ENCODE measurements around the gene TEAD1. TPM values are rescaled to one million over a fixed set of nuclear protein-coding genes. Genes with fewer than 3 reads are reported as not detected.

TEAD1 gene
- total RNA-seq, 4 donors from 2014 or later = 46.4 to 214 (median 61.2) TPM

DNA sequence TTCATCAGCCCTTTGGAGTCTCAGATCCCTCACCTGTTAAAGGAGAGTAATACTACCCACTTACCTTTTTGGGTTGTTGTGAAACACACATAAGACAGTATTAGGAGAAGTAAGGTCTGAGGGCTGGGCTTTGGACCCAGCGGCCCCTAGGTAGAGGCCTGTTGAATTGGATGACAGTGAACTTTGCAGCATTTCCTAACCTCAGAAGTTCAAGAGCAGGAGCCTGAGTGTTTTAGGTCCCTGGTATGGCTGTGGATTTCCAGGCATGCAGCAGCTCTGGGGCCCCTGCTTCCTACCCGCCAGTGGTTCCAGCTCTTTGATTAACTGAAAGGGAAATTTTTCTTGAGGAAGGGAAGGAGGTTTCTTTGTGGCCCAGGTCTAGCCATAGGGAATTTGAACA, 58.9 kb downstream of the TEAD1 start:
- H3K4me3 ChIP-seq = no peak overlapping the region
- no peak for TF ChIP-seq POLR2A (IDR thresholded peaks at IDR 0.05)
- no peak for TF ChIP-seq EP300 (IDR thresholded peaks at IDR 0.05; ENCODE audit: low read depth)
- TF ChIP-seq POLR2AphosphoS5 (IDR thresholded peaks at IDR 0.05) = no peak
- TF ChIP-seq, protein P1, sequence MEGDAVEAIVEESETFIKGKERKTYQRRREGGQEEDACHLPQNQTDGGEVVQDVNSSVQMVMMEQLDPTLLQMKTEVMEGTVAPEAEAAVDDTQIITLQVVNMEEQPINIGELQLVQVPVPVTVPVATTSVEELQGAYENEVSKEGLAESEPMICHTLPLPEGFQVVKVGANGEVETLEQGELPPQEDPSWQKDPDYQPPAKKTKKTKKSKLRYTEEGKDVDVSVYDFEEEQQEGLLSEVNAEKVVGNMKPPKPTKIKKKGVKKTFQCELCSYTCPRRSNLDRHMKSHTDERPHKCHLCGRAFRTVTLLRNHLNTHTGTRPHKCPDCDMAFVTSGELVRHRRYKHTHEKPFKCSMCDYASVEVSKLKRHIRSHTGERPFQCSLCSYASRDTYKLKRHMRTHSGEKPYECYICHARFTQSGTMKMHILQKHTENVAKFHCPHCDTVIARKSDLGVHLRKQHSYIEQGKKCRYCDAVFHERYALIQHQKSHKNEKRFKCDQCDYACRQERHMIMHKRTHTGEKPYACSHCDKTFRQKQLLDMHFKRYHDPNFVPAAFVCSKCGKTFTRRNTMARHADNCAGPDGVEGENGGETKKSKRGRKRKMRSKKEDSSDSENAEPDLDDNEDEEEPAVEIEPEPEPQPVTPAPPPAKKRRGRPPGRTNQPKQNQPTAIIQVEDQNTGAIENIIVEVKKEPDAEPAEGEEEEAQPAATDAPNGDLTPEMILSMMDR (IDR thresholded peaks at IDR 0.05) = no peak
- no peak overlapping the region for H3K27ac ChIP-seq
- no peaks in the 10 kb centered on the region for H3K27me3 ChIP-seq
- in situ Hi-C loops (cut with MboI; ENCODE audit: low pct_ligation_motif_present in 1 of 4, low pct_unique_long_range_greater_than_20kb in 1 of 4, low sequenced_read_pairs in 3 of 4) (no loop called here), intact Hi-C loops (cut with DNase I; ENCODE audit: low total_unique reads) (no loop called here)
- no peaks in the 10 kb centered on the region for H3K9me3 ChIP-seq
- DNase-seq = no peak
- H3K4me1 ChIP-seq = peaks cover 0 to 4% (median 2%) of the 10 kb centered on the region in 4 donors
- no peaks in the 10 kb centered on the region for H3K36me3 ChIP-seq
- WGBS, 2 donors (ENCODE audit: low coverage in 1 of 2) = 100% methylated on average over 2 of the region's 2 CpGs; no CpG with 5 or more reads in 1 of the 2 donors

- no peak for TF ChIP-seq POLR2A (IDR thresholded peaks at IDR 0.05)
- no peak for TF ChIP-seq POLR2AphosphoS5 (IDR thresholded peaks at IDR 0.05)
- TF ChIP-seq, protein P1 (IDR thresholded peaks at IDR 0.05) = no peak
- no peak for TF ChIP-seq EP300 (IDR thresholded peaks at IDR 0.05; ENCODE audit: low read depth)
- intact Hi-C loops (cut with DNase I; ENCODE audit: low total_unique reads) = no loop called here
- in situ Hi-C loops (cut with MboI; ENCODE audit: low pct_ligation_motif_present in 1 of 4, low pct_unique_long_range_greater_than_20kb in 1 of 4, low sequenced_read_pairs in 3 of 4) = no loop called here
- 90 to 96% methylated on average over 4 of the region's 4 CpGs for WGBS, 2 donors (ENCODE audit: low coverage in 1 of 2)
- Histone ChIP-seq H3K4me1 (no peaks in the 10 kb centered on the region), H3K27ac (no peak overlapping the region), H3K9me3 (no peaks in the 10 kb centered on the region), H3K36me3 (no peaks in the 10 kb centered on the region), H3K27me3 (no peaks in the 10 kb centered on the region), H3K4me3 (no peak overlapping the region)
- no peak for DNase-seq
These were observed 60.4 kb downstream of the TEAD1 start for GRCh38 chr11:12734625-12735024.

DNA sequence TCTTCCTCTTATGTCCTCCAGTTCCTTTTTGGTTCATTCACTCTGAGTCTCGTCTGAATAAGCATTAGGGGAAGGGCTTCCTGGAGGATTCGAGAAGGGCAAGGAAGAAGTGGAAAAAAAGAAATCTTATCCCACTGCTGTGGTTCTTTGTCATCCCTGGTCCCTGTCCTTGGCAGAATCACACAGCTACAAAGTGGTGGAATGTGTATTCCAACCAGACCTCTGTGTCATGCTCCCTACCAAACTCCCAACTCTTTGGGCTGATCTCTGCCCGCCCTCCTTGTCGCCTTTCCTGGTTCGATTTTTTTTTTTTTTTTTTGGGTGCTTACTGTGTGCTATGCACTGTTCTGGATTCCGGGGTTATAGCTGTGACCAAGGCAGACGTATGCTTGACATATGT, 61.0 kb downstream of the TEAD1 start:
- intact Hi-C loops (cut with DNase I; ENCODE audit: low total_unique reads) (no loop called here), in situ Hi-C loops (cut with MboI; ENCODE audit: low pct_ligation_motif_present in 1 of 4, low pct_unique_long_range_greater_than_20kb in 1 of 4, low sequenced_read_pairs in 3 of 4) (no loop called here)
- DNase-seq = no peak
- no peak overlapping the region for H3K4me3 ChIP-seq
- no peaks in the 10 kb centered on the region for H3K4me1 ChIP-seq
- no peaks in the 10 kb centered on the region for H3K36me3 ChIP-seq
- H3K27me3 ChIP-seq = no peaks in the 10 kb centered on the region
- no peak overlapping the region for H3K27ac ChIP-seq
- H3K9me3 ChIP-seq = no peaks in the 10 kb centered on the region
- 78 to 85% methylated on average over 3 to 7 of the region's 7 CpGs for whole genome bisulfite sequencing, 2 donors (ENCODE audit: low coverage in 1 of 2)
- TF ChIP-seq EP300 (IDR thresholded peaks at IDR 0.05; ENCODE audit: low read depth) (no peak), POLR2AphosphoS5 (IDR thresholded peaks at IDR 0.05) (no peak), POLR2A (IDR thresholded peaks at IDR 0.05) (no peak)

DNA sequence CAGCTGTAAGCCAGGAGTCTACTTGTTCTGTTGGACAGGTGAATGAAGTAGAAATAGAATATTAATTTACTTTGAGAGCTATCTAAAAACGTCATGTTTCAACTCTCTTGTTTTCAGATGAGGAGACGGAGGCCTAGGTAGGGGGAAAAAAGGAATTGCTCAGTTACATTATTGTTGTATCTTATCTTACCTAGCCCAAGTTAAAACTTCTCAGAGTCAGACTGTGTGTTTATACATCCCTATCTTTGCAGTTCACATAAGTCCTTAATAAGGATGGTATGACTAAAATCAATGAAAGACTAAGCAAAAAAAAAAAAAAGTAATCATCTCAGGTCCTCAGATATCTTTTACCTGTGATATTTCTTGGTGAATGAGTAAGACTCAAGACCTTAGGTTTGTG, 62.8 kb downstream of the TEAD1 start:
- DNase-seq = no peak
- Histone ChIP-seq H3K9me3 (no peaks in the 10 kb centered on the region), H3K27ac (no peak overlapping the region), H3K27me3 (no peaks in the 10 kb centered on the region), H3K4me1 (no peaks in the 10 kb centered on the region), H3K36me3 (no peaks in the 10 kb centered on the region), H3K4me3 (no peak overlapping the region)
- in situ Hi-C loops (cut with MboI; ENCODE audit: low pct_ligation_motif_present in 1 of 4, low pct_unique_long_range_greater_than_20kb in 1 of 4, low sequenced_read_pairs in 3 of 4) = no loop called here
- TF ChIP-seq, protein P1 (IDR thresholded peaks at IDR 0.05) = no peak
- TF ChIP-seq POLR2A (IDR thresholded peaks at IDR 0.05) = no peak
- TF ChIP-seq POLR2AphosphoS5 (IDR thresholded peaks at IDR 0.05) = no peak
- 45 to 50% methylated on average over 2 of the region's 2 CpGs for WGBS, 2 donors (ENCODE audit: low coverage in 1 of 2)
- intact Hi-C loops (cut with DNase I; ENCODE audit: low total_unique reads) = no loop called here

GRCh38 chr11:12741671-12742216, 67.5 kb downstream of the TEAD1 start:
- 33% methylated on average over 1 of the region's 1 CpG; no CpG with 5 or more reads in 1 of the 2 donors for WGBS, 2 donors (ENCODE audit: low coverage in 1 of 2)
- Histone ChIP-seq H3K27me3 (no peaks in the 10 kb centered on the region), H3K27ac (no peak overlapping the region), H3K9me3 (no peaks in the 10 kb centered on the region), H3K4me3 (no peak overlapping the region), H3K36me3 (no peaks in the 10 kb centered on the region), H3K4me1 (peaks cover 0 to 11% (median 6%) of the 10 kb centered on the region in 4 donors)
- intact Hi-C loops (cut with DNase I; ENCODE audit: low total_unique reads) = loop anchor here (10.0 kb wide), 1 partner anchor 47 kb away; no protein-coding TSS in a partner anchor
- in situ Hi-C loops (cut with MboI; ENCODE audit: low pct_ligation_motif_present in 1 of 4, low pct_unique_long_range_greater_than_20kb in 1 of 4, low sequenced_read_pairs in 3 of 4) = no loop called here
- DNase-seq = no peak
- TF ChIP-seq POLR2A (IDR thresholded peaks at IDR 0.05) (no peak), EP300 (IDR thresholded peaks at IDR 0.05; ENCODE audit: low read depth) (no peak), POLR2AphosphoS5 (IDR thresholded peaks at IDR 0.05) (no peak)
- TF ChIP-seq, protein P1 (IDR thresholded peaks at IDR 0.05) = no peak
